Cardiac fibroblast (primary cell): Measurements from ENCODE around the gene KAZN.

Source experiments
- DNase-seq, 2 donors: peaks; one replicate each; pipeline versions ENCODE4 v3.0.0 to v3.0.0-alpha.2; 2010; ENCODE audit warnings: low read depth in 2 of 2
- H3K4me3 ChIP-seq, 2 donors: replicated peaks in 1 of 2; 1 replicate in 1 of 2; 2 replicates in 1 of 2; pipeline ENCODE4 v1.5.1; 2011; ENCODE audit warnings: low read depth in 2 of 2, low read length in 2 of 2, mild to moderate bottlenecking in 2 of 2, moderate library complexity in 1 of 2
- CTCF ChIP-seq: IDR thresholded peaks from one replicate; pipeline ENCODE4 v1.5.1; 2011; ENCODE audit warnings: low read depth, mild to moderate bottlenecking, low read length, inconsistent platforms

Gene KAZN

DNA sequence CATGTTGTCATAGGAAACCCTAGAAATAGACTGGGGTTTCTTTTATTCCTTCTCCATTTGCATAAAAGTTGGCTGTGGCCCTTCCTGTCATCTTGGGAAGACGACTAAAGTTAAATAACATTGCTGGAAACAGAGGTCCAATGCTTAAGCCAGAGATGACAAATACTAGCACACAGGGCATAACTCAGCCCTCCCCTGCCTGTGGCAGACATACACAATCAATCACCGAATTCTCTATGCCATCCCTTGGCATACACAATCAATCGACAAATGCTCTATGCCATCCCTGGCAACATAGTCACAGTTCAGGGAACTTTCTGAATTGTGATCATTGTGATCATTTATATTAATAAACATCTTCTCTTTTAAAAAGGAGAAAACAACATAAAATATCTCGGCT lies 229.4 kb downstream of the KAZN start:
- no peak for TF ChIP-seq CTCF
- H3K4me3 ChIP-seq, result no peak overlapping the region
- no peak for DNase-seq

DNA sequence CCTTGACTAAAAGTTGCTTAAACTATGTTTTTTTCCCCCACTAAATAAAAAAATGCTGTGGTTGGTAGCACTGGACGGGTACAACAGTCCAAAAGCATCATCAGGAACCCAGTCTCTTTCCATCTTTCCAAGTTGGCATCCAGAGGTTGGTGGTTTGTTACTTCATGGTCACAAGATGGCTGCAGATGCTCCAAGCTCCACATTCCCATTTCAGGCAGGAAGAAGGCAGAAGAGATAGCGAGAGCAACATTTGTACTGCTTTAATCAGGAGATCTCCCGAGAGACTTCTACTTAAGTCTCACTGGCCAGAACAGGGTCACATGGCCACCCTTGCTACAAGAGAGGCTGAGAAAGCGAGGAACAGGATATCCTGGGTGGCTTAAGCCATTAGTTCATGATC lies 230.2 kb downstream of the KAZN start:
- H3K4me3 ChIP-seq, result no peak overlapping the region
- no peak for DNase-seq
- no peak for TF ChIP-seq CTCF

- peak in 1 of 2 donors; percentile 42 for DNase-seq
These were observed 237.2 kb downstream of the KAZN start for GRCh38 chr1:14835725-14836124.

GRCh38 chr1:14836426-14837140 lies 238.1 kb downstream of the KAZN start:
- no peak for TF ChIP-seq CTCF
- H3K4me3 ChIP-seq, result no peak overlapping the region

More at GRCh38 chr1:14835725-14836124, 237.2 kb downstream of the KAZN start:
- no peak for TF ChIP-seq CTCF
- H3K4me3 ChIP-seq, result no peak overlapping the region

GRCh38 chr1:14840374-14840773 lies 241.9 kb downstream of the KAZN start:
- no peak for TF ChIP-seq CTCF
- H3K4me3 ChIP-seq, result no peak overlapping the region
- DNase-seq, result no peak

More at GRCh38 chr1:14836426-14837140, 238.1 kb downstream of the KAZN start:
- DNase-seq, result no peak

GRCh38 chr1:14841456-14841855 lies 243.0 kb downstream of the KAZN start:
- no peak for TF ChIP-seq CTCF
- DNase-seq, result no peak
- no peak overlapping the region for H3K4me3 ChIP-seq

DNA sequence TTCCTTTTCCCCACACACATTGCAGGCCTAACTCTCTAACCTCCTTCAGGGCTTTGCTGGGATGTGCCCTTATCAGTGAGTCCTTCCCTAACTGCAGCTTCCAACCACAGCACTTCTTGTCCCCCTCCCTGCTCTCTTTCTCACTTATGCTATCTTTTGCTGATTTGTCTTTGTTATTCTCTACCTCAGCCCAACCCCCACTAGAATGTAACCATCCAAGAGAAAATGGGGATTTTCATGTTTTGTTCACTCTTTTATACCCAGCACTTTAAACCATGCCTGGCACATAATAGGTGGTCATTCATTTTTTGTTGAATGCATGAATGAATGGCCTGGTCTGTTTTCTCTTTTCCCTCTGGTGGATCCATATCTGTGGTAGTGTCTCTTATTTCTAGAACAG lies 243.5 kb downstream of the KAZN start:
- no peak for TF ChIP-seq CTCF
- no peak for DNase-seq
- no peak overlapping the region for H3K4me3 ChIP-seq
